Keratinocyte (primary cell): Measurements from ENCODE around the gene RALGAPA2. TPM values are rescaled to one million over a fixed set of nuclear protein-coding genes. Genes with fewer than 3 reads are reported as not detected.

Experiments
- DNase-seq: peaks from one replicate; pipeline ENCODE4 v3.0.0-alpha.2; 2011; ENCODE audit warnings: low read depth, missing footprints, low spot score
- FAIRE-seq: peaks from 2 replicates; lab custom pipeline; 2011; peaks lifted over from hg19 to GRCh38; lab: Jason Lieb, UNC
- H2AFZ ChIP-seq: 2 replicates; pipeline ENCODE4 v1.6.0; 2012; ENCODE audit warnings: low read length, control low read depth, inconsistent platforms; ENCODE audit not compliant: control insufficient read depth
- H3K27ac ChIP-seq: 2 replicates; pipeline ENCODE4 v1.5.1; 2011; ENCODE audit warnings: low read length; ENCODE audit not compliant: control insufficient read depth, insufficient read depth
- H3K27me3 ChIP-seq: 3 replicates; pipeline ENCODE4 v1.6.0; 2011; ENCODE audit warnings: low read length; ENCODE audit not compliant: control insufficient read depth, insufficient read depth; ENCODE audit errors: extremely low read depth
- H3K36me3 ChIP-seq, 2 experiments: 2 replicates in 1 of 2; 3 replicates in 1 of 2; pipeline ENCODE4 v1.5.1; 2011; ENCODE audit warnings: low read length in 2 of 2, mild to moderate bottlenecking in 1 of 2; ENCODE audit not compliant: control insufficient read depth in 2 of 2, insufficient read depth in 2 of 2; ENCODE audit errors: extremely low read depth in 1 of 2
- H3K4me1 ChIP-seq: 3 replicates; pipeline ENCODE4 v1.5.1; 2011; ENCODE audit warnings: low read length; ENCODE audit not compliant: control insufficient read depth, insufficient read depth; ENCODE audit errors: extremely low read depth
- H3K4me2 ChIP-seq: 3 replicates; pipeline ENCODE4 v1.6.0; 2011; ENCODE audit warnings: low read depth, low read length; ENCODE audit not compliant: control insufficient read depth, insufficient read depth; ENCODE audit errors: extremely low read depth
- H3K4me3 ChIP-seq, 3 experiments: fragments of 200-600 bp in 1 of 3; sonication (generic) in 1 of 3; 2 replicates in 2 of 3; 3 replicates in 1 of 3; pipeline ENCODE4 v1.5.1; 2011 to 2016; ENCODE audit warnings: low read length in 3 of 3, mild to moderate bottlenecking in 3 of 3, control low read depth in 2 of 3, inconsistent platforms in 1 of 3, low read depth in 1 of 3, mixed read lengths in 1 of 3, mixed run types in 1 of 3, moderate library complexity in 1 of 3; ENCODE audit not compliant: control insufficient read depth in 2 of 3, insufficient read depth in 2 of 3; ENCODE audit errors: extremely low read depth in 1 of 3
- H3K79me2 ChIP-seq: 2 replicates; pipeline ENCODE4 v1.6.0; 2012; ENCODE audit warnings: low read length; ENCODE audit not compliant: control insufficient read depth, insufficient read depth
- H3K9ac ChIP-seq: 3 replicates; pipeline ENCODE4 v1.6.0; 2011; ENCODE audit warnings: low read length; ENCODE audit not compliant: control insufficient read depth, insufficient read depth; ENCODE audit errors: extremely low read depth
- H3K9me1 ChIP-seq: 3 replicates; pipeline ENCODE4 v1.6.0; 2011; ENCODE audit warnings: low read length; ENCODE audit not compliant: control insufficient read depth, insufficient read depth; ENCODE audit errors: extremely low read depth
- H3K9me3 ChIP-seq: 2 replicates; pipeline ENCODE4 v1.5.1; 2012; ENCODE audit warnings: low read depth, low read length; ENCODE audit not compliant: control insufficient read depth
- H4K20me1 ChIP-seq: 3 replicates; pipeline ENCODE4 v1.6.0; 2011; ENCODE audit warnings: low read length; ENCODE audit not compliant: control insufficient read depth, insufficient read depth; ENCODE audit errors: extremely low read depth
- EZH2 ChIP-seq: IDR thresholded peaks from one replicate; pipeline ENCODE4 v1.6.1; 2012; ENCODE audit warnings: inconsistent platforms, mild to moderate bottlenecking, low read length, moderate library complexity
- dilution Hi-C: fragments of 300-500 bp; cut with MboI; formaldehyde crosslinking; loops from one replicate; pipeline ENCODE4 v1.7.0; 2020; ENCODE audit warnings: low sequenced_read_pairs; ENCODE audit not compliant: extremely low pct_ligation_motif_present
- polyA plus RNA-seq, 5 experiments: library from polyadenylated mRNA; depleted of rRNA in 3 of 5; stranded (reverse) in 3 of 5; stranded (forward) in 1 of 5; unstranded in 1 of 5; fragments of >200 nt; gene quantifications; 1 replicate in 1 of 5; 2 replicates in 3 of 5; 3 replicates in 1 of 5; pipeline versions ENCODE4 v1.2.1 to v1.2.3, GENCODE V29; 2011 to 2012; ENCODE audit warnings: missing spikeins in 2 of 5, low read depth in 1 of 5, low replicate concordance in 1 of 5
- TF ChIP-seq, protein P1 (sequence below), 3 experiments: IDR thresholded peaks in 1 of 3; conservative IDR thresholded peaks in 1 of 3; optimal IDR thresholded peaks in 1 of 3; 2 replicates in 2 of 3; 3 replicates in 1 of 3; pipeline versions ENCODE3 to v1.5.1; 2011; ENCODE audit warnings: low read length in 3 of 3, mild to moderate bottlenecking in 3 of 3, moderate library complexity in 2 of 3, control low read depth in 1 of 3, inconsistent platforms in 1 of 3; ENCODE audit not compliant: insufficient read depth in 2 of 3; ENCODE audit errors: extremely low read depth in 1 of 3

The RALGAPA2 gene
- polyA plus RNA-seq, 1 donor (not counting 4 experiments of a cell fraction or from before 2014, with no cell fraction given): 3.2 TPM

- Histone ChIP-seq H3K4me2 (no peak overlapping the region), H2AFZ (no peak overlapping the region), H4K20me1 (no peaks in the 10 kb centered on the region), H3K9me1 (no peaks in the 10 kb centered on the region), H3K9ac (no peak overlapping the region), H3K4me1 (no peaks in the 10 kb centered on the region), H3K4me3 (no peak overlapping the region), H3K27ac (no peak overlapping the region), H3K79me2 (no peaks in the 10 kb centered on the region), H3K27me3 (no peaks in the 10 kb centered on the region), H3K9me3 (no peaks in the 10 kb centered on the region), H3K36me3 (no peaks in the 10 kb centered on the region)
- DNase-seq (no peak), FAIRE-seq (no peak)
- TF ChIP-seq EZH2: no peak
- TF ChIP-seq, protein P1, sequence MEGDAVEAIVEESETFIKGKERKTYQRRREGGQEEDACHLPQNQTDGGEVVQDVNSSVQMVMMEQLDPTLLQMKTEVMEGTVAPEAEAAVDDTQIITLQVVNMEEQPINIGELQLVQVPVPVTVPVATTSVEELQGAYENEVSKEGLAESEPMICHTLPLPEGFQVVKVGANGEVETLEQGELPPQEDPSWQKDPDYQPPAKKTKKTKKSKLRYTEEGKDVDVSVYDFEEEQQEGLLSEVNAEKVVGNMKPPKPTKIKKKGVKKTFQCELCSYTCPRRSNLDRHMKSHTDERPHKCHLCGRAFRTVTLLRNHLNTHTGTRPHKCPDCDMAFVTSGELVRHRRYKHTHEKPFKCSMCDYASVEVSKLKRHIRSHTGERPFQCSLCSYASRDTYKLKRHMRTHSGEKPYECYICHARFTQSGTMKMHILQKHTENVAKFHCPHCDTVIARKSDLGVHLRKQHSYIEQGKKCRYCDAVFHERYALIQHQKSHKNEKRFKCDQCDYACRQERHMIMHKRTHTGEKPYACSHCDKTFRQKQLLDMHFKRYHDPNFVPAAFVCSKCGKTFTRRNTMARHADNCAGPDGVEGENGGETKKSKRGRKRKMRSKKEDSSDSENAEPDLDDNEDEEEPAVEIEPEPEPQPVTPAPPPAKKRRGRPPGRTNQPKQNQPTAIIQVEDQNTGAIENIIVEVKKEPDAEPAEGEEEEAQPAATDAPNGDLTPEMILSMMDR (optimal IDR thresholded peaks at IDR 0.05 in 1 of 3, IDR thresholded peaks at IDR 0.05 in 1 of 3, conservative IDR thresholded peaks at IDR 0.05 in 1 of 3; ENCODE audit: extremely low read depth in 1 of 3, insufficient read depth in 2 of 3, low read length in 3 of 3): no peak
- dilution Hi-C loops: no loop called here
Measured at GRCh38 chr20:20594171-20594530, 118.3 kb downstream of the RALGAPA2 start.

DNA sequence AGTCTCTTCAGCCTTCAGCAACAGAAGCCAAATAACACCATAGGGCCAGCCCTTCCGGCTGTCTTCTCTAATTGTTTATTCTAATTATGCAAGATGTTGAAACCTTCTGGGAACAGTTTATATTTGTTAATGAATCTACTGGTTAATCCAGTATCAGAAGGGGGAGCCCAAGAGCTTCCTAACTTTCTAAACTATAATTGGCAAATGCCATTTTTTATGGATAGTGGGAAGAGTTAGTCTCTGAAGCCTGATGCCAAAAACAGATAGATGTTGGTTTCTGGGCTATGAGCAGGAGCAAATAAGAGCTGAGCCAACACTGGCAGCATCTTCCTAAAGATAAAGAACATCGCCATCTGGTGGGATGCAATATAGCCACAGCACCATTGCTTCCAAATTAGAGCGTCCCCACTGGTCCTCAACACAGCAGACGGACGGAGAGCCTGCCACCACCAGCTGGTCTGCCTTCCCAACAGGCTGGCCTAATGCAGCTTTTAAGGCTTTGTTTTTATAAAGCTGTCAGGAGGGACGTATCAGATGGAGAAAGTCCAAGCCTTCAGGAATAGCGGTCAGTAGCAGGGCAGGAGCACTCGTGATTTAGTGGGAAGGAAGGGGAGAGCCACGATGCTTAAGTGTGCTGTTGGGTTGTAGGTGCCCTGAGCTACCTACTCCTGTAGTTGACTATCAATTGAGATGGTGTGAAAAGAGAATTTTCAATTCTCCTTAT, 118.8 kb downstream of the RALGAPA2 start:
- DNase-seq: no peak

More for the DNA sequence above, 118.8 kb downstream of the RALGAPA2 start:
- Histone ChIP-seq H3K79me2 (no peaks in the 10 kb centered on the region), H3K27ac (no peak overlapping the region), H3K9ac (no peak overlapping the region), H3K9me3 (no peaks in the 10 kb centered on the region), H3K27me3 (no peaks in the 10 kb centered on the region), H2AFZ (no peak overlapping the region), H3K4me3 (no peak overlapping the region), H3K36me3 (no peaks in the 10 kb centered on the region), H3K9me1 (no peaks in the 10 kb centered on the region), H4K20me1 (no peaks in the 10 kb centered on the region), H3K4me2 (no peak overlapping the region), H3K4me1 (no peaks in the 10 kb centered on the region)
- no peak for TF ChIP-seq EZH2
- TF ChIP-seq, protein P1 (optimal IDR thresholded peaks at IDR 0.05 in 1 of 3, IDR thresholded peaks at IDR 0.05 in 1 of 3, conservative IDR thresholded peaks at IDR 0.05 in 1 of 3; ENCODE audit: extremely low read depth in 1 of 3, insufficient read depth in 2 of 3, low read length in 3 of 3): peak; percentile 56 to 69 (median 65)
- FAIRE-seq: no peak
- dilution Hi-C loops: no loop called here
